Astrocyte (in vitro differentiated cells and primary cell): ENCODE results near the gene ECHDC3.

Source experiments
- EZH2 ChIP-seq: IDR thresholded peaks from 2 replicates; pipeline ENCODE4 v1.6.1; 2012; ENCODE audit warnings: mild to moderate bottlenecking, low read length, inconsistent platforms; ENCODE audit not compliant: insufficient read depth
- TF ChIP-seq, protein P1 (sequence below): IDR thresholded peaks from 2 replicates; pipeline ENCODE4 v1.5.1; 2011; ENCODE audit warnings: low read depth, mild to moderate bottlenecking, inconsistent platforms, low read length, moderate library complexity; ENCODE audit not compliant: insufficient read depth

DNA sequence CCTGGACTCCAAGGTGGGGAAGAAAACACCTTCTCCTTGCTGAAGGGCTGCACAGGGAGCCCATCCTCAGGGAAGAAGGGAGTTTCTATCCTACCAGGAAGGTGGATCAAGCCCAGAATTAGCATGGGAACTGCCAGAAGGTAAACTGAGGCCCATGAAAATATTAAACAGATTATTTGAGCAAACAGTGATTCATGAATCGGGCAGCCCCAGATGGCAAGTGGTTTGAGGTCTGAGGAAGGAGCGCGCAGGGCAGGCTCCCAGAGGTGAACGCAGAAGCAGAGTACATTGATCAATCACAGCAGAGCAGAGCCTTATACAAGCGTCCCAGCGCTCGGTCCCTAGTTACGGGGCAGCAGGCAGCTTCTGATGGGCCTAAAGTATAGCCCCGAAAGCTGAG, 45.2 kb downstream of the ECHDC3 start:
- TF ChIP-seq, protein P1, sequence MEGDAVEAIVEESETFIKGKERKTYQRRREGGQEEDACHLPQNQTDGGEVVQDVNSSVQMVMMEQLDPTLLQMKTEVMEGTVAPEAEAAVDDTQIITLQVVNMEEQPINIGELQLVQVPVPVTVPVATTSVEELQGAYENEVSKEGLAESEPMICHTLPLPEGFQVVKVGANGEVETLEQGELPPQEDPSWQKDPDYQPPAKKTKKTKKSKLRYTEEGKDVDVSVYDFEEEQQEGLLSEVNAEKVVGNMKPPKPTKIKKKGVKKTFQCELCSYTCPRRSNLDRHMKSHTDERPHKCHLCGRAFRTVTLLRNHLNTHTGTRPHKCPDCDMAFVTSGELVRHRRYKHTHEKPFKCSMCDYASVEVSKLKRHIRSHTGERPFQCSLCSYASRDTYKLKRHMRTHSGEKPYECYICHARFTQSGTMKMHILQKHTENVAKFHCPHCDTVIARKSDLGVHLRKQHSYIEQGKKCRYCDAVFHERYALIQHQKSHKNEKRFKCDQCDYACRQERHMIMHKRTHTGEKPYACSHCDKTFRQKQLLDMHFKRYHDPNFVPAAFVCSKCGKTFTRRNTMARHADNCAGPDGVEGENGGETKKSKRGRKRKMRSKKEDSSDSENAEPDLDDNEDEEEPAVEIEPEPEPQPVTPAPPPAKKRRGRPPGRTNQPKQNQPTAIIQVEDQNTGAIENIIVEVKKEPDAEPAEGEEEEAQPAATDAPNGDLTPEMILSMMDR: no peak
- no peak for TF ChIP-seq EZH2
